ENCODE results near the gene PTH1R.

DNA sequence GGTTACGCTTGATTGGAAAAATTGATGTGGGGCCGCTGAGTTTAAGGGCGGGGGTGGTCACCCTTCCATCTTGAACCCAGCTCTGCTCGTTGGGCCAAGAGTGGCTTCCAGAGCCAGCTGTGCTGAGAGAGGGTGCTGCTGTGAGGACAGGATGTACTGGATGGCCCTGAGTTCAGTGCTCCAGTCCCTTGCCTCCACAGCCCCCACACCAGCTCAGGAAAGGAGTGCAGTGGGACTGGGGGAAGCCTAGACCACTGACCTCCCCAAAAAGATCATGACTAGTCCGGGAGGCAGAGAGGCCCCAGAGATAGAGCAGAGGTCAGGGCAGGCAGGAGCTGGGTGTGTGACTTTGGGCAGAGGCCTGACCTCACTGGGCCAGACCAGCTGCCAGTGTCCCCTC is 4.0 kb upstream of the PTH1R start:
- no peak for TF ChIP-seq POLR2A (IDR thresholded peaks at IDR 0.05)
- TF ChIP-seq, protein P1, sequence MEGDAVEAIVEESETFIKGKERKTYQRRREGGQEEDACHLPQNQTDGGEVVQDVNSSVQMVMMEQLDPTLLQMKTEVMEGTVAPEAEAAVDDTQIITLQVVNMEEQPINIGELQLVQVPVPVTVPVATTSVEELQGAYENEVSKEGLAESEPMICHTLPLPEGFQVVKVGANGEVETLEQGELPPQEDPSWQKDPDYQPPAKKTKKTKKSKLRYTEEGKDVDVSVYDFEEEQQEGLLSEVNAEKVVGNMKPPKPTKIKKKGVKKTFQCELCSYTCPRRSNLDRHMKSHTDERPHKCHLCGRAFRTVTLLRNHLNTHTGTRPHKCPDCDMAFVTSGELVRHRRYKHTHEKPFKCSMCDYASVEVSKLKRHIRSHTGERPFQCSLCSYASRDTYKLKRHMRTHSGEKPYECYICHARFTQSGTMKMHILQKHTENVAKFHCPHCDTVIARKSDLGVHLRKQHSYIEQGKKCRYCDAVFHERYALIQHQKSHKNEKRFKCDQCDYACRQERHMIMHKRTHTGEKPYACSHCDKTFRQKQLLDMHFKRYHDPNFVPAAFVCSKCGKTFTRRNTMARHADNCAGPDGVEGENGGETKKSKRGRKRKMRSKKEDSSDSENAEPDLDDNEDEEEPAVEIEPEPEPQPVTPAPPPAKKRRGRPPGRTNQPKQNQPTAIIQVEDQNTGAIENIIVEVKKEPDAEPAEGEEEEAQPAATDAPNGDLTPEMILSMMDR (IDR thresholded peaks at IDR 0.05) = no peak

Data from esophagus squamous epithelium (tissue), 4 donors.